OCI-LY3 (cell line): ENCODE measurements around the gene PHLPP2.

Source experiments
- H2AFZ ChIP-seq: fragments of 200-600, 300-600 bp; shearing (Covaris generic); 2 replicates; pipeline ENCODE4 v1.6.0; 2014; ENCODE audit warnings: antibody characterized with exemption, low read depth, low read length
- H3K27ac ChIP-seq: fragments of 200-600, 300-600 bp; sonication (generic); 2 replicates; pipeline ENCODE4 v1.5.1; 2014; ENCODE audit warnings: mild to moderate bottlenecking, low read length, moderate library complexity, mixed read lengths
- H3K27me3 ChIP-seq: fragments of 200-600, 300-600 bp; sonication (generic); 2 replicates; pipeline ENCODE4 v1.6.1; 2014; ENCODE audit warnings: low read depth, low read length, mixed read lengths
- H3K36me3 ChIP-seq: fragments of 200-600, 300-600 bp; sonication (generic); replicated peaks from 2 replicates; pipeline ENCODE3; 2014; ENCODE audit warnings: low read depth, low read length, mixed read lengths
- H3K4me1 ChIP-seq: fragments of 300-600, 200-600 bp; sonication (generic); 2 replicates; pipeline ENCODE4 v1.6.1; 2014; ENCODE audit warnings: low read length, mixed read lengths
- H3K4me2 ChIP-seq: fragments of 200-600, 300-600 bp; sonication (generic); 2 replicates; pipeline ENCODE4 v1.6.1; 2014; ENCODE audit warnings: low read length, mixed read lengths
- H3K4me3 ChIP-seq: fragments of 300-600, 200-600 bp; sonication (generic); 2 replicates; pipeline ENCODE4 v1.5.1; 2014; ENCODE audit warnings: antibody characterized with exemption, mild to moderate bottlenecking, low read length, moderate library complexity
- H3K79me2 ChIP-seq: fragments of 300-600, 200-600 bp; shearing (Covaris generic); 2 replicates; pipeline ENCODE4 v1.6.1; 2014; ENCODE audit warnings: mild to moderate bottlenecking, low read length, mixed read lengths
- H3K9ac ChIP-seq: fragments of 300-600, 200-600 bp; shearing (Covaris generic); 2 replicates; pipeline ENCODE4 v1.6.0; 2014; ENCODE audit warnings: mild to moderate bottlenecking, low read length, moderate library complexity
- H3K9me3 ChIP-seq: fragments of 200-600, 300-600 bp; shearing (Covaris generic); 2 replicates; pipeline ENCODE4 v1.6.1; 2014; ENCODE audit warnings: low read length, mixed read lengths; ENCODE audit not compliant: insufficient read depth
- H4K20me1 ChIP-seq: fragments of 200-600, 300-600 bp; sonication (generic); 2 replicates; pipeline ENCODE4 v1.6.1; 2016; ENCODE audit warnings: low read length, mixed read lengths; ENCODE audit not compliant: insufficient read depth
- CTCF ChIP-seq: fragments of 200-600, 300-600 bp; sonication (generic); IDR thresholded peaks from 2 replicates; pipeline ENCODE4 v1.5.1; 2014; ENCODE audit warnings: antibody characterized with exemption, low read length, low read depth
- EZH2phosphoT487 ChIP-seq: fragments of 200-600 bp; shearing (Covaris generic); IDR thresholded peaks from 2 replicates; pipeline ENCODE4 v1.6.1; 2018; ENCODE audit warnings: antibody characterized with exemption, mixed run types, low read depth

Gene PHLPP2

GRCh38 chr16:71648921-71649320 is 75.6 kb downstream of the PHLPP2 start:
- peak; percentile 38 for TF ChIP-seq CTCF
- no peak for TF ChIP-seq EZH2phosphoT487
- H3K9ac ChIP-seq, result no peak overlapping the region
- no peaks in the 10 kb centered on the region for H3K27me3 ChIP-seq
- no peaks in the 10 kb centered on the region for H3K4me1 ChIP-seq
- no peak overlapping the region for H2AFZ ChIP-seq
- peaks cover 3% of the 10 kb centered on the region for H3K36me3 ChIP-seq
- H3K4me3 ChIP-seq, result no peak overlapping the region
- no peak overlapping the region for H3K4me2 ChIP-seq
- no peak overlapping the region for H3K27ac ChIP-seq
- H3K9me3 ChIP-seq, result no peaks in the 10 kb centered on the region
- H4K20me1 ChIP-seq, result no peaks in the 10 kb centered on the region
- H3K79me2 ChIP-seq, result no peaks in the 10 kb centered on the region

- H4K20me1 ChIP-seq, result no peaks in the 10 kb centered on the region
Observed at GRCh38 chr16:71648162-71648561, 76.3 kb downstream of the PHLPP2 start.

GRCh38 chr16:71647391-71647790 is 77.1 kb downstream of the PHLPP2 start:
- H3K9me3 ChIP-seq, result no peaks in the 10 kb centered on the region
- H3K4me3 ChIP-seq, result no peak overlapping the region
- peaks cover 3% of the 10 kb centered on the region for H3K36me3 ChIP-seq
- H2AFZ ChIP-seq, result no peak overlapping the region
- no peaks in the 10 kb centered on the region for H4K20me1 ChIP-seq
- H3K9ac ChIP-seq, result no peak overlapping the region
- H3K4me1 ChIP-seq, result no peaks in the 10 kb centered on the region
- TF ChIP-seq EZH2phosphoT487, result no peak
- TF ChIP-seq CTCF, result no peak
- no peak overlapping the region for H3K4me2 ChIP-seq
- no peaks in the 10 kb centered on the region for H3K79me2 ChIP-seq
- H3K27me3 ChIP-seq, result no peaks in the 10 kb centered on the region
- no peak overlapping the region for H3K27ac ChIP-seq

More at GRCh38 chr16:71648162-71648561, 76.3 kb downstream of the PHLPP2 start:
- Histone ChIP-seq H2AFZ (no peak overlapping the region), H3K9me3 (no peaks in the 10 kb centered on the region), H3K36me3 (peaks cover 3% of the 10 kb centered on the region), H3K27ac (no peak overlapping the region), H3K9ac (no peak overlapping the region), H3K4me2 (no peak overlapping the region), H3K4me1 (no peaks in the 10 kb centered on the region), H3K79me2 (no peaks in the 10 kb centered on the region), H3K27me3 (no peaks in the 10 kb centered on the region), H3K4me3 (no peak overlapping the region)
- TF ChIP-seq CTCF, result no peak

- no peak overlapping the region for H3K4me3 ChIP-seq
- TF ChIP-seq EZH2phosphoT487 (no peak), CTCF (peak; percentile 64)
- no peaks in the 10 kb centered on the region for H3K4me1 ChIP-seq
- H3K27me3 ChIP-seq, result no peaks in the 10 kb centered on the region
- H3K36me3 ChIP-seq, result peaks cover 3% of the 10 kb centered on the region
- no peak overlapping the region for H3K4me2 ChIP-seq
- H4K20me1 ChIP-seq, result no peaks in the 10 kb centered on the region
- H3K27ac ChIP-seq, result no peak overlapping the region
- H3K9me3 ChIP-seq, result no peaks in the 10 kb centered on the region
- H2AFZ ChIP-seq, result no peak overlapping the region
- no peaks in the 10 kb centered on the region for H3K79me2 ChIP-seq
- H3K9ac ChIP-seq, result no peak overlapping the region
Observed at GRCh38 chr16:71645450-71645849, 79.1 kb downstream of the PHLPP2 start.
